ENCODE measurements around the gene FAM151B.
A peak's percentile ranks its signal among the peaks of the same experiment; 100 is the strongest.
"Not testable (repeated sequence)": the region's sequence is repeated elsewhere in the genome, so short reads cannot be mapped to it uniquely, and the experiment has no call there.

The FAM151B gene

GRCh38 chr5:80487829-80488721 lies at the start of gene FAM151B:
FAM151B (plus strand) TSS chr5:80488100; CDS start chr5:80488124, 24 bp downstream.
- peak; percentile 95 for DNase-seq (ENCODE audit: low spot score)

- no peak for DNase-seq (ENCODE audit: low spot score)
These were observed 49.2 kb upstream of the FAM151B start for GRCh38 chr5:80438739-80439138.

- DNase-seq (ENCODE audit: low spot score), result no peak
These were observed 48.7 kb upstream of the FAM151B start for GRCh38 chr5:80439213-80439612.

GRCh38 chr5:80442742-80443141 lies 45.2 kb upstream of the FAM151B start:
- DNase-seq (ENCODE audit: low spot score), result no peak

GRCh38 chr5:80453366-80453765 lies 34.5 kb upstream of the FAM151B start:
- no peak for DNase-seq (ENCODE audit: low spot score)

- no peak for DNase-seq (ENCODE audit: low spot score)
These were observed 24.6 kb upstream of the FAM151B start for GRCh38 chr5:80463269-80463668.

GRCh38 chr5:80466669-80467485 lies 21.0 kb upstream of the FAM151B start:
- DNase-seq (ENCODE audit: low spot score), result peak; percentile 21

- no peak for DNase-seq (ENCODE audit: low spot score)
These were observed 19.8 kb upstream of the FAM151B start for GRCh38 chr5:80468131-80468530.

GRCh38 chr5:80470631-80471030 lies 17.3 kb upstream of the FAM151B start:
- DNase-seq (ENCODE audit: low spot score), result not testable (repeated sequence)

GRCh38 chr5:80474929-80475328 lies 13.0 kb upstream of the FAM151B start:
- DNase-seq (ENCODE audit: low spot score), result no peak

- DNase-seq (ENCODE audit: low spot score), result no peak
These were observed 8.2 kb upstream of the FAM151B start for GRCh38 chr5:80479713-80480112.

GRCh38 chr5:80480354-80480753 lies 7.5 kb upstream of the FAM151B start:
- DNase-seq (ENCODE audit: low spot score), result no peak

- peak; percentile 74 for DNase-seq (ENCODE audit: low spot score)
These were observed 6.6 kb upstream of the FAM151B start for GRCh38 chr5:80481019-80481893.

GRCh38 chr5:80482578-80482977 lies 5.3 kb upstream of the FAM151B start:
- no peak for DNase-seq (ENCODE audit: low spot score)

- no peak for DNase-seq (ENCODE audit: low spot score)
These were observed 4.2 kb upstream of the FAM151B start for GRCh38 chr5:80483636-80484232.

GRCh38 chr5:80487444-80487828 lies 464 bp upstream of the FAM151B start:
- no peak for DNase-seq (ENCODE audit: low spot score)

- DNase-seq (ENCODE audit: low spot score), result no peak
These were observed 3.4 kb downstream of the FAM151B start for GRCh38 chr5:80491296-80491695.

GRCh38 chr5:80492741-80493140 lies 4.8 kb downstream of the FAM151B start:
- no peak for DNase-seq (ENCODE audit: low spot score)

- DNase-seq (ENCODE audit: low spot score), result not testable (repeated sequence)
These were observed 5.5 kb downstream of the FAM151B start for GRCh38 chr5:80493443-80493842.

GRCh38 chr5:80495891-80496290 lies 8.0 kb downstream of the FAM151B start:
- no peak for DNase-seq (ENCODE audit: low spot score)

- no peak for DNase-seq (ENCODE audit: low spot score)
These were observed 14.9 kb downstream of the FAM151B start for GRCh38 chr5:80502800-80503199.

- DNase-seq (ENCODE audit: low spot score), result no peak
These were observed 15.7 kb downstream of the FAM151B start for GRCh38 chr5:80503641-80504040.
